Parathyroid adenoma (tissue), 2 donors: Measurements from ENCODE around the gene FLII.
A peak's percentile ranks its signal among the peaks of the same experiment; 100 is the strongest.

Source experiments
- H2AFZ ChIP-seq: fragments of 300-600 bp; sonication (generic); one replicate; pipeline ENCODE4 v1.7.0; 2017; ENCODE audit warnings: antibody characterized with exemption, mild to moderate bottlenecking
- H3K27ac ChIP-seq: fragments of 300-600 bp; sonication (generic); one replicate; pipeline ENCODE4 v1.7.0; 2017
- H3K27me3 ChIP-seq: fragments of 300-600 bp; sonication (generic); one replicate; pipeline ENCODE4 v1.7.0; 2017; ENCODE audit warnings: low read length; ENCODE audit not compliant: control insufficient read depth, insufficient read depth
- H3K36me3 ChIP-seq: fragments of 300-600 bp; sonication (generic); one replicate; pipeline ENCODE4 v1.7.0; 2017; ENCODE audit warnings: low read length; ENCODE audit not compliant: control insufficient read depth, insufficient read depth
- H3K4me1 ChIP-seq: fragments of 300-600 bp; sonication (generic); one replicate; pipeline ENCODE4 v1.7.0; 2017; ENCODE audit warnings: control low read depth
- H3K4me2 ChIP-seq: fragments of 300-600 bp; sonication (generic); one replicate; pipeline ENCODE4 v1.7.0; 2017; ENCODE audit warnings: low read length
- H3K4me3 ChIP-seq: fragments of 300-600 bp; sonication (generic); one replicate; pipeline ENCODE4 v1.7.0; 2017; ENCODE audit warnings: low read depth, low read length
- H3K79me2 ChIP-seq: fragments of 300-600 bp; sonication (generic); one replicate; pipeline ENCODE4 v1.7.0; 2017; ENCODE audit warnings: control low read depth
- H3K9ac ChIP-seq: fragments of 300-600 bp; sonication (generic); one replicate; pipeline ENCODE4 v1.7.0; 2017; ENCODE audit warnings: mild to moderate bottlenecking
- H3K9me3 ChIP-seq: fragments of 300-600 bp; sonication (generic); one replicate; pipeline ENCODE4 v1.7.0; 2017; ENCODE audit warnings: low read length; ENCODE audit not compliant: control insufficient read depth
- CTCF ChIP-seq: fragments of 300-600 bp; sonication (generic); IDR thresholded peaks from one replicate; pipeline ENCODE4 v1.7.0; 2017; ENCODE audit warnings: antibody characterized with exemption, mild to moderate bottlenecking
- donor health status: primary hyperparathyroidism.

The FLII gene

GRCh38 chr17:18250708-18251107 lies 7.8 kb downstream of the FLII start:
- Histone ChIP-seq H2AFZ (no peak overlapping the region), H3K9me3 (no peaks in the 10 kb centered on the region), H3K36me3 (no peaks in the 10 kb centered on the region), H3K4me1 (no peaks in the 10 kb centered on the region), H3K4me2 (no peak overlapping the region), H3K27me3 (no peaks in the 10 kb centered on the region), H3K9ac (no peak overlapping the region), H3K4me3 (no peak overlapping the region), H3K27ac (no peak overlapping the region), H3K79me2 (peaks cover 26% of the 10 kb centered on the region)
- TF ChIP-seq CTCF = no peak

DNA sequence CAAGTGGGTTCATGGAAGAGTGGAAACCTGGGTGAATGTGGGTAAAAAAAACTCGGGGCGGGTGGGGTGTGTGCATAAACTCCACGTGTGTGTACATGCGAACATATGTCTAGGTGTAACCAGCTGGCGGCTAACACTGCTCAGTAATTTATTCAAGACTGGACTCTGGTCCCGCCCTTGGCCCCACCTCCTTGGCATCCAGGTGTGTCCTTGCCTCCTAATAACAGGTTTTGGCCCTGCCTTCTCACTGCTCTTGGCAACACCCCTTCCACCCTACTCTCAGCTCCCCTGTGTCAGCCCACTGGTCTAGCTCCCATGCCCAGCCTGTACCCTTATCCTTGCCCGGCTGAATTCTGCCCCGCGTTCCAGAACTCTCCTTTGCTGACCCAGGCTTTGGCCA lies 8.3 kb downstream of the FLII start:
- H3K4me1 ChIP-seq = no peaks in the 10 kb centered on the region
- H3K27me3 ChIP-seq = no peaks in the 10 kb centered on the region
- no peak overlapping the region for H3K4me3 ChIP-seq
- H3K4me2 ChIP-seq = no peak overlapping the region
- H2AFZ ChIP-seq = no peak overlapping the region
- no peaks in the 10 kb centered on the region for H3K9me3 ChIP-seq
- H3K36me3 ChIP-seq = no peaks in the 10 kb centered on the region
- peaks cover 23% of the 10 kb centered on the region for H3K79me2 ChIP-seq
- no peak overlapping the region for H3K9ac ChIP-seq
- TF ChIP-seq CTCF = no peak
- no peak overlapping the region for H3K27ac ChIP-seq

GRCh38 chr17:18248811-18249210 lies 9.7 kb downstream of the FLII start:
- TF ChIP-seq CTCF = no peak
- Histone ChIP-seq H3K27me3 (no peaks in the 10 kb centered on the region), H3K9me3 (no peaks in the 10 kb centered on the region), H3K27ac (no peak overlapping the region), H3K9ac (no peak overlapping the region), H2AFZ (no peak overlapping the region), H3K4me2 (no peak overlapping the region), H3K79me2 (peaks cover 13% of the 10 kb centered on the region), H3K36me3 (no peaks in the 10 kb centered on the region), H3K4me1 (no peaks in the 10 kb centered on the region), H3K4me3 (no peak overlapping the region)

GRCh38 chr17:18248300-18248731 lies 10.2 kb downstream of the FLII start:
- Histone ChIP-seq H2AFZ (no peak overlapping the region), H3K27ac (no peak overlapping the region), H3K27me3 (no peaks in the 10 kb centered on the region), H3K4me2 (no peak overlapping the region), H3K79me2 (peaks cover 8% of the 10 kb centered on the region), H3K9me3 (no peaks in the 10 kb centered on the region), H3K36me3 (no peaks in the 10 kb centered on the region), H3K4me1 (no peaks in the 10 kb centered on the region), H3K4me3 (no peak overlapping the region), H3K9ac (no peak overlapping the region)
- peak; percentile 71 for TF ChIP-seq CTCF

- H3K4me1 ChIP-seq = no peaks in the 10 kb centered on the region
- no peaks in the 10 kb centered on the region for H3K36me3 ChIP-seq
- peaks cover 4% of the 10 kb centered on the region for H3K79me2 ChIP-seq
- no peak overlapping the region for H3K4me2 ChIP-seq
- no peak for TF ChIP-seq CTCF
- no peaks in the 10 kb centered on the region for H3K27me3 ChIP-seq
- no peaks in the 10 kb centered on the region for H3K9me3 ChIP-seq
- no peak overlapping the region for H3K4me3 ChIP-seq
- no peak overlapping the region for H2AFZ ChIP-seq
- H3K27ac ChIP-seq = no peak overlapping the region
- no peak overlapping the region for H3K9ac ChIP-seq
Observed at GRCh38 chr17:18247613-18248001, 10.9 kb downstream of the FLII start.
